GM21526 (cell line): ENCODE results near the gene GALNT10.

Source experiments
- ATAC-seq: cut with Tn5 transposase; IDR thresholded peaks from one replicate; pipeline ENCODE4 v1.9.1; 2021; ENCODE audit warnings: moderate library complexity; ENCODE audit not compliant: unreplicated experiment, low FRiP score

Gene GALNT10

GRCh38 chr5:154456540-154456939, 266.0 kb downstream of the GALNT10 start:
- ATAC-seq = no peak

- no peak for ATAC-seq
Measured at GRCh38 chr5:154459015-154459414, 268.5 kb downstream of the GALNT10 start.

- ATAC-seq = no peak
Measured at GRCh38 chr5:154460172-154460571, 269.6 kb downstream of the GALNT10 start.

GRCh38 chr5:154461531-154461930, 271.0 kb downstream of the GALNT10 start:
- no peak for ATAC-seq

- ATAC-seq = no peak
Measured at GRCh38 chr5:154464438-154464837, 273.9 kb downstream of the GALNT10 start.

GRCh38 chr5:154465169-154465568, 274.6 kb downstream of the GALNT10 start:
- ATAC-seq = no peak

GRCh38 chr5:154466147-154466546, 275.6 kb downstream of the GALNT10 start:
- no peak for ATAC-seq

GRCh38 chr5:154466671-154467070, 276.1 kb downstream of the GALNT10 start:
- ATAC-seq = no peak

GRCh38 chr5:154467655-154468354, 277.3 kb downstream of the GALNT10 start:
- peak; percentile 89 for ATAC-seq

- no peak for ATAC-seq
Measured at GRCh38 chr5:154470137-154470536, 279.6 kb downstream of the GALNT10 start.
